IPS-NIHi11 (cell line): ENCODE measurements around the gene CACNG7.
"Not testable (repeated sequence)": the region's sequence is repeated elsewhere in the genome, so short reads cannot be mapped to it uniquely, and the experiment has no call there.

Experiments used
- DNase-seq: peaks from one replicate; pipeline ENCODE4 v3.0.0; 2012; ENCODE audit warnings: mixed read lengths, low spot score

Gene CACNG7

GRCh38 chr19:53905787-53906186 lies 3.3 kb upstream of the CACNG7 start:
- no peak for DNase-seq

GRCh38 chr19:53906211-53907192 lies 2.6 kb upstream of the CACNG7 start:
- DNase-seq: peak; percentile 78

GRCh38 chr19:53907193-53907581 lies 1.9 kb upstream of the CACNG7 start:
- no peak for DNase-seq

GRCh38 chr19:53907690-53908089 lies 1.4 kb upstream of the CACNG7 start:
- DNase-seq: no peak

- peak; percentile 77 for DNase-seq
These were observed 758 bp upstream of the CACNG7 start for GRCh38 chr19:53908106-53908934.

GRCh38 chr19:53909471-53910169 lies 542 bp downstream of the CACNG7 start:
- no peak for DNase-seq

- DNase-seq: peak; percentile 72
These were observed 1.1 kb downstream of the CACNG7 start for GRCh38 chr19:53910170-53910518.

- peak; percentile 85 for DNase-seq
These were observed 3.6 kb downstream of the CACNG7 start for GRCh38 chr19:53912653-53913052.

GRCh38 chr19:53915000-53915399 lies 5.9 kb downstream of the CACNG7 start:
- DNase-seq: peak; percentile 83

- no peak for DNase-seq
These were observed 6.9 kb downstream of the CACNG7 start for GRCh38 chr19:53916004-53916403.

- DNase-seq: no peak
These were observed 8.3 kb downstream of the CACNG7 start for GRCh38 chr19:53917356-53917755.

GRCh38 chr19:53927739-53928138 lies 18.7 kb downstream of the CACNG7 start:
- peak; percentile 92 for DNase-seq

- no peak for DNase-seq
These were observed 27.0 kb downstream of the CACNG7 start for GRCh38 chr19:53936029-53936428.

GRCh38 chr19:53942001-53942786 lies 33.1 kb downstream of the CACNG7 start:
- DNase-seq: peak; percentile 95

GRCh38 chr19:53944416-53944815 lies 35.3 kb downstream of the CACNG7 start:
- DNase-seq: no peak

- no peak for DNase-seq
These were observed 35.9 kb downstream of the CACNG7 start for GRCh38 chr19:53944933-53945332.

GRCh38 chr19:53945441-53945840 lies 36.4 kb downstream of the CACNG7 start:
- no peak for DNase-seq

- no peak for DNase-seq
These were observed 36.9 kb downstream of the CACNG7 start for GRCh38 chr19:53945998-53946397.

- DNase-seq: peak; percentile 50
These were observed 38.5 kb downstream of the CACNG7 start for GRCh38 chr19:53947624-53948023.

GRCh38 chr19:53948611-53949010 lies 39.5 kb downstream of the CACNG7 start:
- DNase-seq: not testable (repeated sequence)

GRCh38 chr19:53951436-53951835 lies 42.4 kb downstream of the CACNG7 start:
- no peak for DNase-seq
